ENCODE measurements around the gene FFAR1. TPM values are rescaled to one million over a fixed set of nuclear protein-coding genes. Genes with fewer than 3 reads are reported as not detected.
"Not testable (repeated sequence)": the region's sequence is repeated elsewhere in the genome, so short reads cannot be mapped to it uniquely, and the experiment has no call there.

FFAR1 gene
- polyA plus RNA-seq, 1 donor from 2014 or later = not detected

DNA sequence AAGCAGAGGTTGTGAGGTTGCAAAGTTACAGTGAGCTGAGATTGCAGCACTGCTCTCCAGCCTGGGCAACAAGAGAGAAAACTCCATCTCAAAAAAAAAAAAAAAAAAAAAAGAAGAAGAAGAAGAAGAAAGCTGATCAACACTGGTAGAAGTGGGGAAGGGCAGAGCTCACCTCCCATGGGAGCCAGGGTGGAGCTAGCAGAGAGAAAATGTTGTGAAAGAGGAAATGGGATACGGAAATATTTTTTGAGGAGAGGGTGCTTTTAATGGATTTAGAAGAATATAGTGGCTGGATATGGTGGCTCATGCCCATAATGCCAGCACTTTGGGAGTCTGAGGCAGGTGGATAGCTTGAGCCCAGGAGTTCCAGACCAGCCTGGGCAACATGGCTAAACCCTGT is 30.0 kb downstream of the FFAR1 start:
- Histone ChIP-seq H2AFZ (ENCODE audit: low read depth, low read length) (no peak overlapping the region), H3K36me3 (ENCODE audit: insufficient read depth, low read length) (no peaks in the 10 kb centered on the region), H3K9me3 (ENCODE audit: low read length) (no peaks in the 10 kb centered on the region), H3K4me3 (ENCODE audit: low read length) (no peak overlapping the region), H3K79me2 (replicated peaks; ENCODE audit: insufficient read depth, low read length) (no peaks in the 10 kb centered on the region), H3K27me3 (ENCODE audit: insufficient read depth, low read depth, low read length) (no peaks in the 10 kb centered on the region), H3K9me2 (ENCODE audit: insufficient read depth, low read length) (no peaks in the 10 kb centered on the region), H3K9ac (ENCODE audit: low read length) (no peak overlapping the region), H3K4me2 (ENCODE audit: low read length) (no peak overlapping the region), H3K27ac (ENCODE audit: low read length) (no peak overlapping the region), H3F3A (ENCODE audit: insufficient read depth, low read length, poor library complexity, severe bottlenecking) (no peaks in the 10 kb centered on the region), H4K20me1 (ENCODE audit: insufficient read depth) (no peaks in the 10 kb centered on the region)
- TF ChIP-seq RAD21 (conservative IDR thresholded peaks at IDR 0.05) (no peak), TAF1 (IDR thresholded peaks at IDR 0.05; ENCODE audit: low read depth) (no peak), EP300 (conservative IDR thresholded peaks at IDR 0.05; ENCODE audit: poor library complexity, severe bottlenecking) (no peak), POLR2AphosphoS5 (IDR thresholded peaks at IDR 0.05) (no peak), SMC3 (conservative IDR thresholded peaks at IDR 0.05; ENCODE audit: poor library complexity) (no peak), EZH2 (IDR thresholded peaks at IDR 0.05; ENCODE audit: borderline replicate concordance, insufficient read depth, low read length, poor library complexity, severe bottlenecking) (no peak), MXI1 (conservative IDR thresholded peaks at IDR 0.05; ENCODE audit: poor library complexity, severe bottlenecking) (no peak)
- TF ChIP-seq, protein P1, sequence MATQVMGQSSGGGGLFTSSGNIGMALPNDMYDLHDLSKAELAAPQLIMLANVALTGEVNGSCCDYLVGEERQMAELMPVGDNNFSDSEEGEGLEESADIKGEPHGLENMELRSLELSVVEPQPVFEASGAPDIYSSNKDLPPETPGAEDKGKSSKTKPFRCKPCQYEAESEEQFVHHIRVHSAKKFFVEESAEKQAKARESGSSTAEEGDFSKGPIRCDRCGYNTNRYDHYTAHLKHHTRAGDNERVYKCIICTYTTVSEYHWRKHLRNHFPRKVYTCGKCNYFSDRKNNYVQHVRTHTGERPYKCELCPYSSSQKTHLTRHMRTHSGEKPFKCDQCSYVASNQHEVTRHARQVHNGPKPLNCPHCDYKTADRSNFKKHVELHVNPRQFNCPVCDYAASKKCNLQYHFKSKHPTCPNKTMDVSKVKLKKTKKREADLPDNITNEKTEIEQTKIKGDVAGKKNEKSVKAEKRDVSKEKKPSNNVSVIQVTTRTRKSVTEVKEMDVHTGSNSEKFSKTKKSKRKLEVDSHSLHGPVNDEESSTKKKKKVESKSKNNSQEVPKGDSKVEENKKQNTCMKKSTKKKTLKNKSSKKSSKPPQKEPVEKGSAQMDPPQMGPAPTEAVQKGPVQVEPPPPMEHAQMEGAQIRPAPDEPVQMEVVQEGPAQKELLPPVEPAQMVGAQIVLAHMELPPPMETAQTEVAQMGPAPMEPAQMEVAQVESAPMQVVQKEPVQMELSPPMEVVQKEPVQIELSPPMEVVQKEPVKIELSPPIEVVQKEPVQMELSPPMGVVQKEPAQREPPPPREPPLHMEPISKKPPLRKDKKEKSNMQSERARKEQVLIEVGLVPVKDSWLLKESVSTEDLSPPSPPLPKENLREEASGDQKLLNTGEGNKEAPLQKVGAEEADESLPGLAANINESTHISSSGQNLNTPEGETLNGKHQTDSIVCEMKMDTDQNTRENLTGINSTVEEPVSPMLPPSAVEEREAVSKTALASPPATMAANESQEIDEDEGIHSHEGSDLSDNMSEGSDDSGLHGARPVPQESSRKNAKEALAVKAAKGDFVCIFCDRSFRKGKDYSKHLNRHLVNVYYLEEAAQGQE (IDR thresholded peaks at IDR 0.05; ENCODE audit: borderline replicate concordance) = no peak
- TF ChIP-seq, protein P2, sequence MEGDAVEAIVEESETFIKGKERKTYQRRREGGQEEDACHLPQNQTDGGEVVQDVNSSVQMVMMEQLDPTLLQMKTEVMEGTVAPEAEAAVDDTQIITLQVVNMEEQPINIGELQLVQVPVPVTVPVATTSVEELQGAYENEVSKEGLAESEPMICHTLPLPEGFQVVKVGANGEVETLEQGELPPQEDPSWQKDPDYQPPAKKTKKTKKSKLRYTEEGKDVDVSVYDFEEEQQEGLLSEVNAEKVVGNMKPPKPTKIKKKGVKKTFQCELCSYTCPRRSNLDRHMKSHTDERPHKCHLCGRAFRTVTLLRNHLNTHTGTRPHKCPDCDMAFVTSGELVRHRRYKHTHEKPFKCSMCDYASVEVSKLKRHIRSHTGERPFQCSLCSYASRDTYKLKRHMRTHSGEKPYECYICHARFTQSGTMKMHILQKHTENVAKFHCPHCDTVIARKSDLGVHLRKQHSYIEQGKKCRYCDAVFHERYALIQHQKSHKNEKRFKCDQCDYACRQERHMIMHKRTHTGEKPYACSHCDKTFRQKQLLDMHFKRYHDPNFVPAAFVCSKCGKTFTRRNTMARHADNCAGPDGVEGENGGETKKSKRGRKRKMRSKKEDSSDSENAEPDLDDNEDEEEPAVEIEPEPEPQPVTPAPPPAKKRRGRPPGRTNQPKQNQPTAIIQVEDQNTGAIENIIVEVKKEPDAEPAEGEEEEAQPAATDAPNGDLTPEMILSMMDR (IDR thresholded peaks at IDR 0.05; ENCODE audit: poor library complexity, severe bottlenecking) = no peak

DNA sequence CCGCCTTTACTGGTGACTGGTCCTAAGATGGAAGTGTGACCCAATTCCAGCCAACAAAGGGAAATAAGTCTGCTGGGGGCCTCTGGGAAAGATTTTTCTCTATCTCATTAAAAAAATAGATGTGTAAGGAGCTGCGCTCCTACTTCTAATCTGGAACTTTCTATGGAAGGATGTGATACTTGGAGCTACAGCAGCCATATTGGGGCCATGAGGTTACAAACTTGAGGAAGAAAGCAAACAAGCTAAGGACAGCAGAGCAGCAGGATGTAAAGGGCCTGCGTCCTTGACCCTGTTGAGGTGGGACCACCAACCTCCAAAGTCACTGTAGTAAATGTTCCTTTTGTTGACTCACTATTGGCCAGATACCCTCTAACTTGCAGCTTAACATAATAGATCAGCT is 30.7 kb downstream of the FFAR1 start:
- H3K36me3 ChIP-seq (ENCODE audit: insufficient read depth, low read length) = no peaks in the 10 kb centered on the region
- H3K79me2 ChIP-seq (replicated peaks; ENCODE audit: insufficient read depth, low read length) = no peaks in the 10 kb centered on the region
- H3K27me3 ChIP-seq (ENCODE audit: insufficient read depth, low read depth, low read length) = no peaks in the 10 kb centered on the region
- no peaks in the 10 kb centered on the region for H3F3A ChIP-seq (ENCODE audit: insufficient read depth, low read length, poor library complexity, severe bottlenecking)
- no peak overlapping the region for H3K27ac ChIP-seq (ENCODE audit: low read length)
- no peaks in the 10 kb centered on the region for H3K9me2 ChIP-seq (ENCODE audit: insufficient read depth, low read length)
- no peaks in the 10 kb centered on the region for H3K9me3 ChIP-seq (ENCODE audit: low read length)
- H2AFZ ChIP-seq (ENCODE audit: low read depth, low read length) = no peak overlapping the region
- H4K20me1 ChIP-seq (ENCODE audit: insufficient read depth) = no peaks in the 10 kb centered on the region
- TF ChIP-seq TAF1 (IDR thresholded peaks at IDR 0.05; ENCODE audit: low read depth) = no peak
- no peak for TF ChIP-seq SMC3 (conservative IDR thresholded peaks at IDR 0.05; ENCODE audit: poor library complexity)
- TF ChIP-seq, protein P2 (IDR thresholded peaks at IDR 0.05; ENCODE audit: poor library complexity, severe bottlenecking) = no peak
- no peak for TF ChIP-seq POLR2AphosphoS5 (IDR thresholded peaks at IDR 0.05)
- no peak for TF ChIP-seq MXI1 (conservative IDR thresholded peaks at IDR 0.05; ENCODE audit: poor library complexity, severe bottlenecking)
- TF ChIP-seq, protein P1 (IDR thresholded peaks at IDR 0.05; ENCODE audit: borderline replicate concordance) = no peak
- no peak overlapping the region for H3K4me2 ChIP-seq (ENCODE audit: low read length)
- no peak overlapping the region for H3K4me3 ChIP-seq (ENCODE audit: low read length)
- H3K9ac ChIP-seq (ENCODE audit: low read length) = no peak overlapping the region

DNA sequence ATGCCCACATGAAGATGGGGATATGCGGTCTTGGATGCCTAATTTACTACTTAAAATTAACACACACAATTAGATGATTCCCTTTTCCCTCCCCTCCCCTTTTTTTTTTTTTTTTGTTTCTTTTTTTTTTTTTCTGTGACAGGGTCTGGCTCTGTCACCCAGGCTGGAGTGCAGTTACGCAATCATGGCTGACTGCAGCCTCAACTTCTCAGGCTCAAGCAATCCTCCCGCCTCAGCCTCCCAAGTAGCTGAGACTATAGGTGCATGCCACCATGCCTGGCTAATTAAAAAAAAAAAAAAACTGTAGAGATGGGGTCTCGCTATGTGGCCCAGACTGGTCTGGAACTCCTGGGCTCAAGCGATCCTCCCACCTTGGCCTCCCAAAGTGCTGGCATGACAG is 31.8 kb downstream of the FFAR1 start:
- H3K9me3 ChIP-seq (ENCODE audit: low read length); H3K4me3 ChIP-seq (ENCODE audit: low read length); H3K36me3 ChIP-seq (ENCODE audit: insufficient read depth, low read length); H3K9me2 ChIP-seq (ENCODE audit: insufficient read depth, low read length); H3F3A ChIP-seq (ENCODE audit: insufficient read depth, low read length, poor library complexity, severe bottlenecking); H3K4me2 ChIP-seq (ENCODE audit: low read length); H3K79me2 ChIP-seq (replicated peaks; ENCODE audit: insufficient read depth, low read length); H2AFZ ChIP-seq (ENCODE audit: low read depth, low read length); H3K27me3 ChIP-seq (ENCODE audit: insufficient read depth, low read depth, low read length); H3K27ac ChIP-seq (ENCODE audit: low read length); H3K9ac ChIP-seq (ENCODE audit: low read length); H4K20me1 ChIP-seq (ENCODE audit: insufficient read depth): not testable (repeated sequence)

Data from neural cell (in vitro differentiated cells).